EH (cell line): ENCODE measurements around the gene KDM4C.
A peak's percentile ranks its signal among the peaks of the same experiment; 100 is the strongest.
"Not testable (repeated sequence)": the region's sequence is repeated elsewhere in the genome, so short reads cannot be mapped to it uniquely, and the experiment has no call there.

ENCODE experiments used
- DNase-seq: peaks from one replicate; pipeline ENCODE4 v3.0.0-alpha.2; 2015; ENCODE audit warnings: low read depth

The KDM4C gene

GRCh38 chr9:6757456-6758247 is at the start of gene KDM4C:
Gene KDM4C (plus strand): TSS chr9:6757973. CDS start chr9:6792989, 35,016 bp downstream.
- DNase-seq = peak; percentile 93

GRCh38 chr9:6708732-6709131 is 49.0 kb upstream of the KDM4C start:
- no peak for DNase-seq

- DNase-seq = no peak
Observed at GRCh38 chr9:6711403-6711802, 46.4 kb upstream of the KDM4C start.

- DNase-seq = no peak
Observed at GRCh38 chr9:6712041-6712440, 45.7 kb upstream of the KDM4C start.

- DNase-seq = no peak
Observed at GRCh38 chr9:6714176-6714575, 43.6 kb upstream of the KDM4C start.

GRCh38 chr9:6715153-6715754 is 42.5 kb upstream of the KDM4C start:
- DNase-seq = not testable (repeated sequence)

DNA sequence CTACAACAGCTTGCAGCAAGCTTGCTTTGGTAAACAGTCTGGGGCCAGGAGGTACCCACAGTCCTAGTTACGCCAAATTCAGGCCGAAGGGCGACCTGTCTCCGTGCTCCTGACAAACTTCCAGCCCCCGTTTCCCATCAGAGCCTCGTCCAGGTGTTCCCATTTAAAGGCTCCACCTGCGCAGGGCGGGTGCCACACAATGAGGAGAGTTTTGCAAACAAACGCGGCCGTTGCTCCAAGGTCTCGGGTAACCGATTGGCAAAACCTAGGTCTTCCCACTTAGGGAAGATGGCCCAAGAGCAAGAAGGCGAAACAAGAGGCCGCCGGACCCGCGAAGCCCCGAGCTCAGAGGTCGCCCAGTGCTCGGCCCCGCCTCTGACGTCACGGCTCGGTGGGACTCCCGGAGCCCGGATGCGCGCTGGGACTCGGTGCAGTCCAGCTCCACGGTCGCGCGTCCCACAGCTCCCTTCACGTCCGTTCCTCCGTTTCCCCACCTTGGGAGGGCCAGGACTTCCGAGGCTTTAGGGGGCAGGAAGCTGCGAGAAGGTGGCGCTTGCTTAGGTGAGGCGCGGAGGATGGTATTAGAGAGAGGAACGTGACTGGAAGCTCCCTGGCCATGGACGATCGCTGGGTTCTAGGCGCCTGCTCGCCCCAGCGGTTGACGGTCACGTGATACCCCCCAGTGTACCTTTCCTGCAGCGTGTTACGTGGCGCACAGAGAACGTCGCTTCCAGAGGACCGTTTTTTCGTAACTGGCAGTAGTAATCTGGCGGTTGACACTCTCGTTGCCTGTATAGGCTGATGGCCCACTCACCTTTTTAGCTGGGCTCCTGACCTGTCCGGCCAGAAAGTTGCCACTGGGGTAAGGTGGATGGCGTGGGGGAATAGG is 41.8 kb upstream of the KDM4C start:
- DNase-seq = peak; percentile 27

DNA sequence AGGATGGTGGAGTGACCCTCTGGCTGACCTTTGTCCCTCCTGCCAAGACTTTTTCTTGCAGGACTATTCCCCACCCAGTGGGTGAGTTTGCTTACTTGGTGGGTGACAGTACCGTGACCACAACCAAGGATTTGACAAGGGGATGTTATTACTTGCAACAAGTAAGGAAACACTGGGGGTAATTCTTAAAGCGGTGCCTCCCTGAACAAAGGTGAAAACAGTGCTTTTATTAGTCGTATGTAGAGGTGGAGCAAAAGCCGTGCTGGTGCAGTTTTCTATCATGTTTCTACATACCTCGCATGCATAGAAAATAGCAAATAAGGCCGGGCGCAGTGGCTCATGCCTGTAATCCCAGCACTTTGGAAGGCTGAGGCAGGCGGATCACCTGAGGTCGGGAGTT is 41.0 kb upstream of the KDM4C start:
- DNase-seq = no peak

GRCh38 chr9:6723881-6724420 is 33.8 kb upstream of the KDM4C start:
- no peak for DNase-seq

GRCh38 chr9:6733257-6733656 is 24.5 kb upstream of the KDM4C start:
- DNase-seq = no peak

- peak; percentile 8 for DNase-seq
Observed at GRCh38 chr9:6733831-6734230, 23.9 kb upstream of the KDM4C start.

DNA sequence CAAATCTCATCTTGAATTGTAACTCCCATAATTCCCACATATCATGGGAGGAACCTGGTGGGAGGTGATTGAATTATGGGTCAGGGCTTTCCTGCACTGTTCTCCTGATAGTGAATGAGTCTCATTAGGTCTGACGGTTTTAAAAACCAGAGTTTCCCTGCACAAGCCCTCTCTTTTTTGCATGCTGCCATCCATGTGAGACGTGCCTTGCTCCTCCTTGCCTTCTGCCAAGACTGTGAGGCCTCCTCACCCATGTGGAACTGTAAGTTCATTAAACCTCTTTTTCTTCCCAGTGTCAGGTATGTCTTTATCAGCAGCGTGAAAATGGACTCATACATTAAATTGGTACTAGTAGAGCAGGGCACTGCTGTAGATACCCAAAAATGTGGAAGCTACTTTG is 22.4 kb upstream of the KDM4C start:
- DNase-seq = no peak

DNA sequence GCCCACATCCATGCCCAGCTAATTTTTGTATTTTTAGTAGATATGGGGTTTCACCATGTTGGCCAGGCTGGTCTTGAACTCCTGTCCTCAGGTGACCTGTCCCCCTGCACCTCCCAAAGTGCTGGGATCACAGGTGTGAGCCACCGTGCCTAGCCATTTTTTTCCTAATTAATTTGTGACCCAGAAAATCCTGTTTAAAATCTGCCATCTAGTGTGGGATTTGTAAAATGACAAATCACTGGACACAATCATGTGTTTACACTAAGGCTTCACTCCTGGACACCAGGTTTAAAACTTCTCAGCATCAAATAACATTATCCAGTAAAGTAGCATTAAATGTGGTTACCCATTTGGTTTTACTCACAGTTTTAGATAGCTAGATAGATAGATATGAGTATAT is 18.6 kb upstream of the KDM4C start:
- DNase-seq = peak; percentile 16

GRCh38 chr9:6748861-6749260 is 8.9 kb upstream of the KDM4C start:
- not testable (repeated sequence) for DNase-seq

- not testable (repeated sequence) for DNase-seq
Observed at GRCh38 chr9:6754861-6755260, 2.9 kb upstream of the KDM4C start.

DNA sequence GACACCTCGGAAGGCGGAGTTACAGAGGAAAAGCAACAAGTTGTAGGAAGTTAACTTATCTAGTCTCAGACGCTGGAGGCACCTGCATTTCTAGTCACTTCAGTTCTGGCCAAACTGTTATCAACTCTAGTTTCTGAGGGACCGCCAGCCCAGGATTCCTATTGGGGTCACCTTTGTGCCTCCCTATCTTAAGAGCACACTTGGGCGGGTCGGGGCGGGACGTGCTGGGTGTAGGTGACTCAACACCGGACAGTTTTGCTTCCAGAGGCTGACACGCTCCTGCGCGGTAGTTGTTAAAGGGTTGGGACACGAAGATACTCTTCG is 679 bp upstream of the KDM4C start:
- DNase-seq = no peak

DNA sequence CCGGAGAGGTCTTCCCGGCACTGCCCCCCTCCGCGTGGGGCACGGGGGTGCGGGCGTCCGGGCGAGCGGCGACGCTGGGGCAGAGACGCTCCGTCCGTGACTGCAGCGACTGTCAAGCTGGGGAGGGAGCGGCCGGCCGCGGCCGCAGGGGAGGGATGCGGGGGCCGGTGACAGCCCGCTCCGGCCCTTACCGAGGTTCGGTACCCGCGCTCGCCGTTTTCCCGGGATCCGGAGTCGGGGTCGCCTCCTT is 400 bp downstream of the KDM4C start:
- DNase-seq = no peak

DNA sequence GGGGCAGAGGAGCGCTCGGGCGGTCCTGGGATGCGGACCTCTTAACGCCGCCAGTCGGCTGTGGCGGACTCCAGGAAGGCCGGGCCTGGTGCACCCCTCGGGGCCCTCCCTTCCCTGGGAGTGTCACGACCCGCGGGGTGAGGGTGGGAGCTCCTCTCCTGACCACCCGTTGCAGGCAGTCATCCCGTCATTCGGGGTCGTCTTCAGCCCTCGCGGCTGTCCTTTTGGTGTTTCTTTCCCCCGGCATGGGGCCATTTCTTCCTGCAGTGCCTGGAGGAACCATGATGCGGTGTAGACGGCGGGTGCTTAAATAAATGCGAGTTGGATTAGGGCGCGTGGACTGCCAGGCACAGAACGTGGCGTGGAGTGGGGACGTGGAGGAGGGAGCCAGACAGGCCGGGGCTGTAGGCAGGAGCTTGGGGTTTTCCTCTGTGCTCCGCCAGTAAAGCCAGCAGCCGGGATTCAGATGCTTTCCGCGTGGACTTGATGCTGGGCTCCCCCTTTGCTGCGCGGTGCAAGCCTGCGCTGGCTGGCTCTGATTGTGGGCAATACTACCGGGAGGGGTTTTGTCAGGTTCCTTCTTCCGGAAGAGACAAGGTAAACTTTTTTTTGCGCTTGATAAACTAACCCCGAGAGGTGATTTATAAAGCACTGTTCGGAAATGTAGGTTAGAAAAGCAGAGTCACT is 868 bp downstream of the KDM4C start:
- DNase-seq = peak; percentile 35

DNA sequence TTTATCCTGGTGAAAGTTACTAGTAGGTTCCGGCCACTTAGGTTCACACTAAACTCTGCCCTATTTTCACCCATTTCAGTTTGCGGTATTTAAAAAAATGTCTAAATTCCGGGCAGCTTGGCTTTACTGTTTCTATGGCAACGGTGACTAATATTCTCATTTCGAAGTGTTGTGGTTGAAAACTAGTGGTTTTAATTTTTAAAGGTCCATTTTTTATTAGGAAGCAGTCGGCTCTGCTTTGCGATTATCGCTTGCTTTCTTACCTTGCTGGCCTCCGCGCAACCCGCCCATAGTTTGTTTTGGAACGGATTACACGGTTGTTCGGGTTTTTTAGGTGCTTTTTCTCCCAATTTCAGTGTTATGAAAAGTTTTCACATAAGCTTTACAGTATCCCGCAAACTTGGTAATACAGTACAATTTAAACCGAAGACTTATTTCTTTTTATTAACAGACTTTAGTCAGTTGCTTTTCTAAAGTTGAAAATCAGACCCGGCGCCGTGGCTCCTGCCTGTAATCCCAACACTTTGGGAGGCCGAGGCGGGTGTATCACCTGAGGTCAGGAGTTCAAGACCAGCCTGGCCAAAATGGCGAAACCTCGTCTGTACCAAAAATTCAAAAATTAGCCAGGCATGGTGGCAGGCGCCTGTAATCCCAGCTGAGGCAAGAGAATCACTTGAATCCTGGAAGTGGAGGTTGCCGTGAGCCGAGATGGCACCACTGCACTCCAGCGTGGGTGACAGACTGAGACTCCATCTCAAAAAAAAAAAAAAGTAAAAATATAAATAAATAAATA is 1.6 kb downstream of the KDM4C start:
- DNase-seq = peak; percentile 89

- DNase-seq = no peak
Observed at GRCh38 chr9:6761306-6761705, 3.5 kb downstream of the KDM4C start.

DNA sequence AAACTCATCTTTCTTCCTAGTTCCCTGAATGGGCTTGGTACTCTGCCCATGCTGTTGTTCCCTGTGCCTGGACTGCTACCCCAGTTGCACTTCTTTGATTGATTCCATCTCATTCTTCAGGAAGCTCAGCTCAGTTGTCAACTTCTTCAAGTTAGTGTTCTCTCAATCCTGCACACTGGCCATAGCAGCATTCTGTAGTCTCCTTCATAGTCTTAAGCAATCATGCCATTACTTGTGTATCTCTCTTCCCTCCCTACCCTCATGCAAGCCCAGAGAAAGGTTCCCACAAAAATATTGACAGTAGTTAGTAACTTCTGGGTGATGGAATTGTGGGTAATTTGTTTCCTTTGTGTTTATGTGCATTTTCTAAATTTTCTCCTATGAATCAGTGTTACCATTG is 5.5 kb downstream of the KDM4C start:
- no peak for DNase-seq

DNA sequence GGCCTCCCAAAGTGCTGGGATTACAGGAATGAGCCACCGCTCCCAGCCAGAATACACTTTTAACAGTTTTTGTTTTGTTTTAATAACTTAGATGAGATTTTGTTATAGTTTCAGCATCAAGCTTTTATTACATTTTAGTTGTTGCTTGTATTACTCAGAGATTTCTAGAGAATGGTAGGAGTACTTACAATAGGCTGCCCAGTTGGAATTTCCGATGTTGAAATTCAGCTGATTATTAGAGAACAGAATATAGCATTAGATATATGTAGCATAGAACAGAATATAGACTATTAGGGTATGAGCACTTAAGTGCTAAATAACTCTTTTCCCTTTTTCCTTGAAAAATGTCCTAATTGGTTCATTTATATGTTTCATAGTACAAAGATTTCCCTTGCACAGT is 6.2 kb downstream of the KDM4C start:
- no peak for DNase-seq
